ENCODE measurements around the gene JCAD.
"Not testable (repeated sequence)": the region's sequence is repeated elsewhere in the genome, so short reads cannot be mapped to it uniquely, and the experiment has no call there.

The JCAD gene

GRCh38 chr10:30022590-30022989, 36.8 kb downstream of the JCAD start:
- no peak for DNase-seq

GRCh38 chr10:30019468-30019867, 39.9 kb downstream of the JCAD start:
- no peak for DNase-seq

GRCh38 chr10:30018496-30018895, 40.9 kb downstream of the JCAD start:
- DNase-seq = no peak

- no peak for DNase-seq
Observed at GRCh38 chr10:30017966-30018365, 41.4 kb downstream of the JCAD start.

GRCh38 chr10:30017556-30017955, 41.8 kb downstream of the JCAD start:
- DNase-seq = no peak

- no peak for DNase-seq
Observed at GRCh38 chr10:30014511-30014910, 44.9 kb downstream of the JCAD start.

GRCh38 chr10:30013757-30014156, 45.6 kb downstream of the JCAD start:
- no peak for DNase-seq

GRCh38 chr10:30011956-30012647, 47.3 kb downstream of the JCAD start:
- no peak for DNase-seq

GRCh38 chr10:30011396-30011795, 48.0 kb downstream of the JCAD start:
- DNase-seq = no peak

GRCh38 chr10:30007406-30007805, 52.0 kb downstream of the JCAD start:
- DNase-seq = no peak

- DNase-seq = no peak
Observed at GRCh38 chr10:30006410-30006809, 53.0 kb downstream of the JCAD start.

GRCh38 chr10:30005116-30005515, 54.3 kb downstream of the JCAD start:
- not testable (repeated sequence) for DNase-seq

GRCh38 chr10:30002426-30003266, 56.7 kb downstream of the JCAD start:
- peak; percentile 47 for DNase-seq

- DNase-seq = no peak
Observed at GRCh38 chr10:30000802-30001571, 58.4 kb downstream of the JCAD start.

GRCh38 chr10:29998142-29998808, 61.1 kb downstream of the JCAD start:
- DNase-seq = peak; percentile 75

- no peak for DNase-seq
Observed at GRCh38 chr10:29994811-29995210, 64.6 kb downstream of the JCAD start.

- DNase-seq = no peak
Observed at GRCh38 chr10:29993319-29993915, 66.0 kb downstream of the JCAD start.

- DNase-seq = no peak
Observed at GRCh38 chr10:29992914-29993313, 66.5 kb downstream of the JCAD start.

GRCh38 chr10:29991382-29991781, 68.0 kb downstream of the JCAD start:
- DNase-seq = no peak

GRCh38 chr10:29987471-29987870, 71.9 kb downstream of the JCAD start:
- DNase-seq = no peak

GRCh38 chr10:29982997-29983648, 76.3 kb downstream of the JCAD start:
- no peak for DNase-seq

- DNase-seq = no peak
Observed at GRCh38 chr10:29981510-29981909, 77.9 kb downstream of the JCAD start.

Data from CD4-positive, alpha-beta T cell treated with Interleukin-21 for 1 hour (primary cell).